WTC11 (cell line): ENCODE results near the gene KANSL1L.

ENCODE experiments used
- AR ChIP-seq: fragments of 250-450 bp; sonication (Bioruptor Pico); IDR thresholded peaks from 2 replicates; pipeline ENCODE4 v1.9.0; 2021; ENCODE audit warnings: mild to moderate bottlenecking
- E2F1 ChIP-seq: sonication (generic); formaldehyde crosslinking; IDR thresholded peaks from 2 replicates; pipeline ENCODE4 v1.8.0; 2022; ENCODE audit warnings: mild to moderate bottlenecking, missing genetic modification reagents
- ETV6 ChIP-seq: sonication (generic); formaldehyde crosslinking; IDR thresholded peaks from 2 replicates; pipeline ENCODE4 v1.8.1; 2022; ENCODE audit warnings: mild to moderate bottlenecking, missing genetic modification reagents
- NFYB ChIP-seq: sonication (generic); formaldehyde crosslinking; conservative IDR thresholded peaks from 2 replicates; pipeline ENCODE4 v1.8.0; 2022; ENCODE audit warnings: low read depth, missing genetic modification reagents
- RORB ChIP-seq: fragments of 250-450 bp; sonication (Bioruptor Pico); IDR thresholded peaks from 2 replicates; pipeline ENCODE4 v1.9.0; 2021; ENCODE audit warnings: mild to moderate bottlenecking
- TEAD4 ChIP-seq: sonication (generic); formaldehyde crosslinking; IDR thresholded peaks from 2 replicates; pipeline ENCODE4 v1.8.0; 2022; ENCODE audit warnings: mild to moderate bottlenecking, missing genetic modification reagents
- TF ChIP-seq, protein P1 (sequence below): fragments of 200-600 bp; IDR thresholded peaks from 2 replicates; pipeline ENCODE4 v1.8.0; 2022; ENCODE audit warnings: antibody characterized with exemption
- TF ChIP-seq, protein P2 (sequence below): sonication (generic); formaldehyde crosslinking; IDR thresholded peaks from 2 replicates; pipeline ENCODE4 v1.8.0; 2022; ENCODE audit warnings: mild to moderate bottlenecking, missing genetic modification reagents
- TF ChIP-seq, protein P3 (sequence below): sonication (generic); formaldehyde crosslinking; conservative IDR thresholded peaks from 2 replicates; pipeline ENCODE4 v1.8.1; 2022; ENCODE audit warnings: mild to moderate bottlenecking, missing genetic modification reagents
- TF ChIP-seq, protein P4 (sequence below): sonication (generic); formaldehyde crosslinking; IDR thresholded peaks from 2 replicates; pipeline ENCODE4 v1.8.0; 2022; ENCODE audit warnings: mild to moderate bottlenecking, missing genetic modification reagents

DNA sequence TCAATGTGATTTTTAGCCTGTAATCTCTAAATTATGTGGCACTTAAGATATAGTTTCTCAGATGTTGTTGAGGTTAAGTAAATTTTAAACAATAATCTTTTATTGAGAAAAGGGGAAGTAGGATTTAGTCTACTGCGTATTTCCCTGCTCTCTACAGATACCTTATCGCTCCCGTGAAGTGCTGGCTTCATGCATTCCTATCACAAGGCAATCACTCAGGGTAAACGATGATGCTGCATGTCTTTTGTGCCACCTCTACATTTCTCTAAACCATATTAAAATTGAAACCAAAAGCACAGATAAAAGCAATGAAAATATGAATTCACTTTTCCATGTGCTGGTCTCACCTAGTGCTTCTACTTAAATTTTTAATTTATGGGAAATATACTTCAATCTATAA lies 183.2 kb downstream of the KANSL1L start:
- TF ChIP-seq, protein P1, sequence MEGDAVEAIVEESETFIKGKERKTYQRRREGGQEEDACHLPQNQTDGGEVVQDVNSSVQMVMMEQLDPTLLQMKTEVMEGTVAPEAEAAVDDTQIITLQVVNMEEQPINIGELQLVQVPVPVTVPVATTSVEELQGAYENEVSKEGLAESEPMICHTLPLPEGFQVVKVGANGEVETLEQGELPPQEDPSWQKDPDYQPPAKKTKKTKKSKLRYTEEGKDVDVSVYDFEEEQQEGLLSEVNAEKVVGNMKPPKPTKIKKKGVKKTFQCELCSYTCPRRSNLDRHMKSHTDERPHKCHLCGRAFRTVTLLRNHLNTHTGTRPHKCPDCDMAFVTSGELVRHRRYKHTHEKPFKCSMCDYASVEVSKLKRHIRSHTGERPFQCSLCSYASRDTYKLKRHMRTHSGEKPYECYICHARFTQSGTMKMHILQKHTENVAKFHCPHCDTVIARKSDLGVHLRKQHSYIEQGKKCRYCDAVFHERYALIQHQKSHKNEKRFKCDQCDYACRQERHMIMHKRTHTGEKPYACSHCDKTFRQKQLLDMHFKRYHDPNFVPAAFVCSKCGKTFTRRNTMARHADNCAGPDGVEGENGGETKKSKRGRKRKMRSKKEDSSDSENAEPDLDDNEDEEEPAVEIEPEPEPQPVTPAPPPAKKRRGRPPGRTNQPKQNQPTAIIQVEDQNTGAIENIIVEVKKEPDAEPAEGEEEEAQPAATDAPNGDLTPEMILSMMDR: no peak
- no peak for TF ChIP-seq ETV6 (CRISPR knock-in tag)
- TF ChIP-seq RORB (CRISPR knock-in tag): no peak
- TF ChIP-seq, protein P2, sequence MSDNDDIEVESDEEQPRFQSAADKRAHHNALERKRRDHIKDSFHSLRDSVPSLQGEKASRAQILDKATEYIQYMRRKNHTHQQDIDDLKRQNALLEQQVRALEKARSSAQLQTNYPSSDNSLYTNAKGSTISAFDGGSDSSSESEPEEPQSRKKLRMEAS (CRISPR knock-in tag): no peak
- no peak for TF ChIP-seq E2F1 (CRISPR knock-in tag)
- TF ChIP-seq AR (CRISPR knock-in tag): no peak
- TF ChIP-seq, protein P3, sequence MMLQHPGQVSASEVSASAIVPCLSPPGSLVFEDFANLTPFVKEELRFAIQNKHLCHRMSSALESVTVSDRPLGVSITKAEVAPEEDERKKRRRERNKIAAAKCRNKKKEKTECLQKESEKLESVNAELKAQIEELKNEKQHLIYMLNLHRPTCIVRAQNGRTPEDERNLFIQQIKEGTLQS: no peak
- no peak for TF ChIP-seq NFYB (CRISPR knock-in tag)
- TF ChIP-seq, protein P4, sequence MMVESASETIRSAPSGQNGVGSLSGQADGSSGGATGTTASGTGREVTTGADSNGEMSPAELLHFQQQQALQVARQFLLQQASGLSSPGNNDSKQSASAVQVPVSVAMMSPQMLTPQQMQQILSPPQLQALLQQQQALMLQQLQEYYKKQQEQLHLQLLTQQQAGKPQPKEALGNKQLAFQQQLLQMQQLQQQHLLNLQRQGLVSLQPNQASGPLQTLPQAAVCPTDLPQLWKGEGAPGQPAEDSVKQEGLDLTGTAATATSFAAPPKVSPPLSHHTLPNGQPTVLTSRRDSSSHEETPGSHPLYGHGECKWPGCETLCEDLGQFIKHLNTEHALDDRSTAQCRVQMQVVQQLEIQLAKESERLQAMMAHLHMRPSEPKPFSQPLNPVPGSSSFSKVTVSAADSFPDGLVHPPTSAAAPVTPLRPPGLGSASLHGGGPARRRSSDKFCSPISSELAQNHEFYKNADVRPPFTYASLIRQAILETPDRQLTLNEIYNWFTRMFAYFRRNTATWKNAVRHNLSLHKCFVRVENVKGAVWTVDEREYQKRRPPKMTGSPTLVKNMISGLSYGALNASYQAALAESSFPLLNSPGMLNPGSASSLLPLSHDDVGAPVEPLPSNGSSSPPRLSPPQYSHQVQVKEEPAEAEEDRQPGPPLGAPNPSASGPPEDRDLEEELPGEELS (CRISPR knock-in tag): no peak
- TF ChIP-seq TEAD4 (CRISPR knock-in tag): no peak
